SK-N-SH treated with all-trans-retinoic acid at 6 μM for 48 hours (cell line): ENCODE measurements around the gene IKZF2.

ENCODE experiments used
- ATAC-seq: fragments of 200-7000 bp; cut with Tn5 transposase; 3 replicates; pipeline ENCODE4 v1.9.1; 2020; ENCODE audit warnings: mild to moderate bottlenecking, moderate library complexity
- BACH2 ChIP-seq: fragments of 250-450 bp; sonication (Bioruptor Pico); IDR thresholded peaks from 2 replicates; pipeline ENCODE4 v1.9.0; 2021; ENCODE audit warnings: mild to moderate bottlenecking, borderline replicate concordance
- CREB5 ChIP-seq: fragments of 250-450 bp; sonication (Bioruptor Pico); IDR thresholded peaks from 2 replicates; pipeline ENCODE4 v1.5.1; 2020; ENCODE audit warnings: low read depth, mild to moderate bottlenecking, moderate library complexity
- CSDC2 ChIP-seq: fragments of 250-450 bp; sonication (Bioruptor Pico); IDR thresholded peaks from 2 replicates; pipeline ENCODE4 v1.5.0; 2020; ENCODE audit warnings: mild to moderate bottlenecking, moderate library complexity
- GLIS3 ChIP-seq: fragments of 250-450 bp; sonication (Bioruptor Pico); IDR thresholded peaks from 2 replicates; pipeline ENCODE4 v1.5.0; 2020; ENCODE audit warnings: mild to moderate bottlenecking, moderate library complexity
- ISL1 ChIP-seq: fragments of 250-450 bp; sonication (Bioruptor Pico); IDR thresholded peaks from 2 replicates; pipeline ENCODE4 v2.1.2; 2022; ENCODE audit warnings: mild to moderate bottlenecking, moderate library complexity
- OSR1 ChIP-seq: fragments of 250-450 bp; sonication (Bioruptor Pico); IDR thresholded peaks from 2 replicates; pipeline ENCODE4 v1.8.0; 2022; ENCODE audit warnings: moderate library complexity, mild to moderate bottlenecking, inconsistent platforms
- PPARA ChIP-seq: fragments of 250-450 bp; sonication (Bioruptor Pico); IDR thresholded peaks from 2 replicates; pipeline ENCODE4 v1.5.0; 2020; ENCODE audit warnings: mild to moderate bottlenecking, borderline replicate concordance
- RARB ChIP-seq: fragments of 250-450 bp; sonication (Bioruptor Pico); IDR thresholded peaks from 2 replicates; pipeline ENCODE4 v1.8.0; 2021; ENCODE audit warnings: mild to moderate bottlenecking, moderate library complexity
- SNAI2 ChIP-seq: fragments of 250-450 bp; sonication (Bioruptor Pico); IDR thresholded peaks from 2 replicates; pipeline ENCODE4 v1.5.0; 2020; ENCODE audit warnings: mild to moderate bottlenecking, moderate library complexity
- TCF4 ChIP-seq: fragments of 250-450 bp; sonication (Bioruptor Pico); IDR thresholded peaks from 2 replicates; pipeline ENCODE4 v1.8.0; 2021; ENCODE audit warnings: mild to moderate bottlenecking, moderate library complexity, borderline replicate concordance
- TOX ChIP-seq: fragments of 250-450 bp; sonication (Bioruptor Pico); IDR thresholded peaks from 2 replicates; pipeline ENCODE4 v1.8.0; 2021; ENCODE audit warnings: mild to moderate bottlenecking, moderate library complexity, borderline replicate concordance
- TSHZ2 ChIP-seq: fragments of 250-450 bp; sonication (Bioruptor Pico); IDR thresholded peaks from 2 replicates; pipeline ENCODE4 v1.5.0; 2020; ENCODE audit warnings: mild to moderate bottlenecking, moderate library complexity
- ZFP3 ChIP-seq: fragments of 250-450 bp; sonication (Bioruptor Pico); IDR thresholded peaks from 2 replicates; pipeline ENCODE4 v1.5.0; 2020; ENCODE audit warnings: mild to moderate bottlenecking, moderate library complexity
- ZFP30 ChIP-seq: fragments of 450-650 bp; formaldehyde crosslinking; IDR thresholded peaks from 2 replicates; pipeline ENCODE4 v1.5.0; 2022; ENCODE audit warnings: mild to moderate bottlenecking, moderate library complexity
- ZNF70 ChIP-seq: fragments of 450-650 bp; formaldehyde crosslinking; IDR thresholded peaks from 2 replicates; pipeline ENCODE4 v1.5.0; 2020; ENCODE audit warnings: mild to moderate bottlenecking, moderate library complexity
- ZNF8 ChIP-seq: fragments of 450-650 bp; formaldehyde crosslinking; IDR thresholded peaks from 2 replicates; pipeline ENCODE4 v1.5.0; 2020; ENCODE audit warnings: mild to moderate bottlenecking, moderate library complexity
- TF ChIP-seq, protein P1 (sequence below): fragments of 250-450 bp; sonication (Bioruptor Pico); IDR thresholded peaks from 2 replicates; pipeline ENCODE4 v1.8.0; 2020; ENCODE audit warnings: mild to moderate bottlenecking, moderate library complexity, borderline replicate concordance
- TF ChIP-seq, protein P2 (sequence below): fragments of 250-450 bp; sonication (Bioruptor Pico); IDR thresholded peaks from 2 replicates; pipeline ENCODE4 v1.8.0; 2021; ENCODE audit warnings: low read depth, mild to moderate bottlenecking, moderate library complexity, borderline replicate concordance
- TF ChIP-seq, protein P3 (sequence below): fragments of 250-450 bp; sonication (Bioruptor Pico); IDR thresholded peaks from 2 replicates; pipeline ENCODE4 v1.5.1; 2021; ENCODE audit warnings: mild to moderate bottlenecking, moderate library complexity

The IKZF2 gene

DNA sequence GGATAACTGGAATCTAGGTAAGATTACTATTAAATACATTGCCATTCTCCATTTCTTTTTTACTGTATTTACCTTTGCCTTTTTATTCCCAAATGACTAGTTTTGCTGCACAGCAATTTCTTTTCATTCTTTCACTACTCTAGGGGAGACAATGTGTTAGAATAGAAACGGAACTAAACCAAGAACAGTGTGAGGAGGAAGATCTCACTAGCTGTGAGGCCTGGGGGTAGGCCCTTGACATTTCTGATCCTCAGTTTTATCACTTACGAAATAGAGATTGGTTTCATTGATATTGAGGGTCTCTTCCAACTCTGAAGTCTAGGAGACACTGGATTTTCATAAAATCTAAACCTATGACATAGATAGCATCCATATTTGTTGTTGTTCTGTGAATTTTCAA lies 191.1 kb downstream of the IKZF2 start:
- TF ChIP-seq ZFP30 (CRISPR knock-in tag) (no peak), PPARA (no peak), TOX (CRISPR knock-in tag) (no peak), CREB5 (CRISPR knock-in tag) (no peak), ISL1 (CRISPR knock-in tag) (no peak), ZFP3 (CRISPR knock-in tag) (no peak), RARB (CRISPR knock-in tag) (no peak), CSDC2 (CRISPR knock-in tag) (no peak), OSR1 (CRISPR knock-in tag) (no peak), GLIS3 (CRISPR knock-in tag) (no peak), ZNF70 (CRISPR knock-in tag) (no peak), SNAI2 (CRISPR knock-in tag) (no peak)
- TF ChIP-seq, protein P1, sequence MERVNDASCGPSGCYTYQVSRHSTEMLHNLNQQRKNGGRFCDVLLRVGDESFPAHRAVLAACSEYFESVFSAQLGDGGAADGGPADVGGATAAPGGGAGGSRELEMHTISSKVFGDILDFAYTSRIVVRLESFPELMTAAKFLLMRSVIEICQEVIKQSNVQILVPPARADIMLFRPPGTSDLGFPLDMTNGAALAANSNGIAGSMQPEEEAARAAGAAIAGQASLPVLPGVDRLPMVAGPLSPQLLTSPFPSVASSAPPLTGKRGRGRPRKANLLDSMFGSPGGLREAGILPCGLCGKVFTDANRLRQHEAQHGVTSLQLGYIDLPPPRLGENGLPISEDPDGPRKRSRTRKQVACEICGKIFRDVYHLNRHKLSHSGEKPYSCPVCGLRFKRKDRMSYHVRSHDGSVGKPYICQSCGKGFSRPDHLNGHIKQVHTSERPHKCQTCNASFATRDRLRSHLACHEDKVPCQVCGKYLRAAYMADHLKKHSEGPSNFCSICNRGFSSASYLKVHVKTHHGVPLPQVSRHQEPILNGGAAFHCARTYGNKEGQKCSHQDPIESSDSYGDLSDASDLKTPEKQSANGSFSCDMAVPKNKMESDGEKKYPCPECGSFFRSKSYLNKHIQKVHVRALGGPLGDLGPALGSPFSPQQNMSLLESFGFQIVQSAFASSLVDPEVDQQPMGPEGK: no peak
- TF ChIP-seq, protein P2, sequence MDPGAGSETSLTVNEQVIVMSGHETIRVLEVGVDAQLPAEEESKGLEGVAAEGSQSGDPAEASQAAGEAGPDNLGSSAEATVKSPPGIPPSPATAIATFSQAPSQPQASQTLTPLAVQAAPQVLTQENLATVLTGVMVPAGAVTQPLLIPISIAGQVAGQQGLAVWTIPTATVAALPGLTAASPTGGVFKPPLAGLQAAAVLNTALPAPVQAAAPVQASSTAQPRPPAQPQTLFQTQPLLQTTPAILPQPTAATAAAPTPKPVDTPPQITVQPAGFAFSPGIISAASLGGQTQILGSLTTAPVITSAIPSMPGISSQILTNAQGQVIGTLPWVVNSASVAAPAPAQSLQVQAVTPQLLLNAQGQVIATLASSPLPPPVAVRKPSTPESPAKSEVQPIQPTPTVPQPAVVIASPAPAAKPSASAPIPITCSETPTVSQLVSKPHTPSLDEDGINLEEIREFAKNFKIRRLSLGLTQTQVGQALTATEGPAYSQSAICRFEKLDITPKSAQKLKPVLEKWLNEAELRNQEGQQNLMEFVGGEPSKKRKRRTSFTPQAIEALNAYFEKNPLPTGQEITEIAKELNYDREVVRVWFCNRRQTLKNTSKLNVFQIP (CRISPR knock-in tag): no peak
- no peak for ATAC-seq

DNA sequence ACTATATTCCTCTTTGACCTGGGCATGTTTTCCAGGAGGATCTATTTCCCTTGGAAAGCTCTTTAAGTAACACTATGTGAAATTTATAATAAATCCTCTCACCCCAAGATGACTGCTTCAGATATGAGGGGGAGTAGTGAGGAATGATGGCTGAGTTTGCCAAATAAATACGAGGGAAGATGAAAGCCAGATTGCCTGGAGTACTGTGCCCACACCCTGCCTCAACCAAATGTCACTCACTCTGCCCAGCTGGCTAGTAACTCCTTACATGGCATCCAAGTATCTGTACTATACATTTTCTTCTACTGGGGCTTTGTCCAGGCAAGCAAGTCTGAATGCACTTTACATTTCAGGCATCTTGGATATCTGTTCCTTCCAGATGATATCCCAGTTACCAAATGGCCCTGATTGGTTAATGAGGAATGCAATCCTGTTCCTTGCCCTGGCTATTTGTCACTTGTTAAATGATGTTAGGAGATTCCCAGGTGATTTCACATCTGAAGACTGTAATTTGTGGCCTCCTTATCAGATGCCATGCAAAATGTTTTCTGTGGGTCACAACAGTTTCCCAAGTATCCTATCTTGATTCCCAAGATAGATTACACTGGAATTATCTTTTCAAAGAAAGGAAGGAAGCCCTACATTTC lies 191.8 kb downstream of the IKZF2 start:
- ATAC-seq: no peak; the same call in 2 of the 3 replicates
- TF ChIP-seq ZNF8 (CRISPR knock-in tag) (no peak), BACH2 (CRISPR knock-in tag) (no peak), ZFP30 (CRISPR knock-in tag) (no peak), TOX (CRISPR knock-in tag) (no peak), ZNF70 (CRISPR knock-in tag) (no peak), TCF4 (CRISPR knock-in tag) (no peak), ISL1 (CRISPR knock-in tag) (no peak), ZFP3 (CRISPR knock-in tag) (no peak), OSR1 (CRISPR knock-in tag) (no peak), CREB5 (CRISPR knock-in tag) (no peak), TSHZ2 (CRISPR knock-in tag) (no peak)
- TF ChIP-seq, protein P3, sequence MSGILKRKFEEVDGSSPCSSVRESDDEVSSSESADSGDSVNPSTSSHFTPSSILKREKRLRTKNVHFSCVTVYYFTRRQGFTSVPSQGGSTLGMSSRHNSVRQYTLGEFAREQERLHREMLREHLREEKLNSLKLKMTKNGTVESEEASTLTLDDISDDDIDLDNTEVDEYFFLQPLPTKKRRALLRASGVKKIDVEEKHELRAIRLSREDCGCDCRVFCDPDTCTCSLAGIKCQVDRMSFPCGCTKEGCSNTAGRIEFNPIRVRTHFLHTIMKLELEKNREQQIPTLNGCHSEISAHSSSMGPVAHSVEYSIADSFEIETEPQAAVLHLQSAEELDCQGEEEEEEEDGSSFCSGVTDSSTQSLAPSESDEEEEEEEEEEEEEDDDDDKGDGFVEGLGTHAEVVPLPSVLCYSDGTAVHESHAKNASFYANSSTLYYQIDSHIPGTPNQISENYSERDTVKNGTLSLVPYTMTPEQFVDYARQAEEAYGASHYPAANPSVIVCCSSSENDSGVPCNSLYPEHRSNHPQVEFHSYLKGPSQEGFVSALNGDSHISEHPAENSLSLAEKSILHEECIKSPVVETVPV: no peak
- TF ChIP-seq, protein P1: no peak
- TF ChIP-seq, protein P2 (CRISPR knock-in tag): no peak
